Sciatic nerve (tissue), 2 donors: ENCODE results near the gene SPACDR. TPM values are rescaled to one million over a fixed set of nuclear protein-coding genes. Genes with fewer than 3 reads are reported as not detected.
"Not testable (repeated sequence)": the region's sequence is repeated elsewhere in the genome, so short reads cannot be mapped to it uniquely, and the experiment has no call there.

ENCODE experiments used
- ATAC-seq: fragments of 200-7000 bp; cut with Tn5 transposase; one replicate; pipeline ENCODE4 v1.9.1; 2020; ENCODE audit warnings: mild to moderate bottlenecking, moderate library complexity
- DNase-seq: peaks from one replicate; pipeline ENCODE4 v3.0.0-alpha.2; 2020; ENCODE audit warnings: low spot score
- intact Hi-C: fragments of 100-400 bp; cut with DNase I; formaldehyde crosslinking; loops from one replicate; pipeline ENCODE4 v1.14.2; 2022
- total RNA-seq: library from RNA; stranded (reverse); fragmentation: NEBNext Ultra II Directional; extraction: Animal tissue kit (Norgen Biotek cat#: 25700); gene quantifications from one replicate; pipeline ENCODE4 v1.2.1, GENCODE V29; 2021
- donor health status: DM: no; HTN: no; CAD: no.
- donor health status: DM: no; HTN: no; CAD: no.

Gene SPACDR, protein sequence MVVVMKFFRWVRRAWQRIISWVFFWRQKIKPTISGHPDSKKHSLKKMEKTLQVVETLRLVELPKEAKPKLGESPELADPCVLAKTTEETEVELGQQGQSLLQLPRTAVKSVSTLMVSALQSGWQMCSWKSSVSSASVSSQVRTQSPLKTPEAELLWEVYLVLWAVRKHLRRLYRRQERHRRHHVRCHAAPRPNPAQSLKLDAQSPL
- total RNA-seq: 3.6 TPM

GRCh38 chr7:100464210-100464660, at the start of gene SPACDR:
Gene SPACDR (minus strand): TSS chr7:100464260. CDS start chr7:100464025, 235 bp downstream.
- no peak for DNase-seq
- ATAC-seq: no peak
- intact Hi-C loops: no loop called here

DNA sequence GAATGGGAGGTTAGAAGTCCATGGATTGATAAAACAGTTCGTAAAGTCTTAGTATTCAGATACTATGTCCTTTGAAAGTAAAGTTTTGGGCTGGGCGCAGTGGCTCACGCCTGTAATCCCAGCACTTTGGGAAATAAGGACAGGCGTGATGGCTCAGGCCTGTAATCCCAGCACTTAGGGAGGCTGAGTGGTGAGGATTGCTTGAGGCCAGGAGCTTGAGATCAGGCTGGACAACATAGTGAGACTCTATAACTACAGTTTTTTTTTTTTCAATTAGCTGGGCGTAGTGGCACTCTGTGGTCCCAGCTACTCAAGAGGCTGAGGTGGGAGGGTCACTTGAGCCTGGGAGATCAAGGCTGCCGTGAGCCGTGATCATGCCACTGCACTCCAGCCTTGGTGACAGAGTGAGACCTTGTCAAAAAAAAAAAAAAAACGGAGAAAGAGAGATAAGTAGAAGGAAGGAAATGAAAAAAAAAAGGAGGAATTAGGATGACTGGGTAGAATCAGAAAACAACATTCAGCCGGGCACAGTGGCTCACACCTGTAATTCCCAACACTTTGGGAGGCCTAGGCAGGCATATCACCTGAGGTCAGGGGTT, 49.3 kb upstream of the SPACDR start:
- ATAC-seq (no peak), DNase-seq (no peak)
- intact Hi-C loops: no loop called here

DNA sequence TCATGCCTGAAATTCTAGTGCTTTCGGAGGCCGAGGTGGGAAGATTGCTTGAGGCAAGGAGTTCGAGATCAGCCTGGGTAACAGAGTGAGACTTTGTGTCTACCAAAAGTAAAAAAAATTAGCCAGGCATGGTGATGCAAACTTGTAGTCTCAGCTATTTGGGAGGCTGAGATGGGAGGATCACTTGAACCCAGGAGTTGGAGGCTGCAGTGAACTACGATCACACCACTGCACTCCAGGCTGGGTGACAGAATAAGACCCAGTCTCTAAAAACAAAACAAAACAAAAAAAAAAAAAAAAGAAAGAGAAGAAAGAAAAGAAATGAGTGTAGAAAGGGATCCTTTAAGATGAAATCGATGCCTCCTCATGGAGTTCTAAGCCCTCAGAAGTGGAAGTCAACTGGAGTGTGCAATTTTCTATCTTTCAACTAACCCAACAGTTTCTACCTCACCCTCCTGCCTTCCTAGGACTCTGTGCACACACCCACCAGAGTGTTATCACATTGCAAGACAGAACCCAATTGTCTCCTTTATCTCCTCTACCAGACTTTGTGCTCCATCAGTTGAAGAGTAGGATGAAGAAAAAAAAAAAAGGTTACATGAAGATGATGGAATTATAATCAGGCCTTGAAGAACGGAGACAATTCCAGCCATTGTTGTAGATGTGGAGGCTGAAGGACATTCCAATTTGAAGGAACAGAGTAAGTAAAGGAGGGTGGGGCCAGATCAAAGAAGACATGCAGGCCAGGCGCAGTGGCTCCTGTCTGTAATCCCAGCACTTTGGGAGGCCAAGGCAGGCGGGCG, 46.6 kb upstream of the SPACDR start:
- no peak for ATAC-seq
- intact Hi-C loops: no loop called here
- no peak for DNase-seq

GRCh38 chr7:100509231-100509630, 45.2 kb upstream of the SPACDR start:
- intact Hi-C loops: no loop called here
- DNase-seq (peak; percentile 82), ATAC-seq (peak; percentile 87)

DNA sequence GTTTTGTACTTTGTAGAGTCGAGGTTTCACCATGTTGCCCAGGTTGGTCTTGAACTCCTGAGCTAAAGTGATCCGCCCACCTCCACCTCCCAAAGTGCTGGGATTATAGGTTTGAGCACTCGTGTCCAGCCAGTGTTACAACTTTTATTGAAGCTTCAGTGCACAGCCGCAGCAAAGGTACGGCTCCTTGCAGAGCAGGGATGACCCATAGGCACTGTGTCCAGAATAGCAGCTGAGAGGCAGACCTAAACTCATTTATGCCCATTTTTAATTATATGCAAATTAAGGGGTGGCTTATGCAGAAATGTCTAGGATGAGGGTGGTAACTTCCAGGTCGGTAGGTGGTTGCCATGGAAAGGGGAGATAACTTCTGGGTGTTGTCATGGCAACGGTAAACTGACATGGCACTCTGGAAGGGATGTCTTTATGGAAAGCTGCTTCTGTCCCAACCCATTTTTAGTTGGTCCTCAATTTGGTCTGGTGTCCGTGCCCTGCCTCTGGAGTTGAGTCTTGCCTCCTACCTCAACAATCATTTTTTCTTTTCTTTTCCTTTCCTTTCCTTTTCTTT, 42.4 kb upstream of the SPACDR start:
- DNase-seq: no peak
- intact Hi-C loops: no loop called here
- ATAC-seq: no peak

- DNase-seq (no peak), ATAC-seq (no peak)
- intact Hi-C loops: no loop called here
Observed at GRCh38 chr7:100504887-100505611, 41.0 kb upstream of the SPACDR start.

DNA sequence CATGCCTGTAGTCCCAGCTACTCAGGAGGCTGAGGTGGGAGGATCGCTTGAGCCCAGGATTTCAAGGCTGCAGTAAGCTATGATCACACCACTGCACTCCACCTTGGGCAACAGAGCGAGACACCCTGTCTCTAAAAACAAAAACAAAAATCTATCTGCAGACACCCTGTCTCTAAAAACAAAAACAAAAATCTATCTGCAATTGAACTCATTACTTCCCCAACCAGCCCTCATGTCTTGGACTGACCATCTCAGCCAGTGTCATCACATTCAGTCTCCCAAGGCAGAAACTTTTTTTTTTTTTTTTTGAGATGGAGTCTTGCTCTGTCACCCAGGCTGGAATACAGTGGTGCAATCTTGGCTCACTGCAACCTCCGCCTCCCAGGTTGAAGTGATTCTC, 40.0 kb upstream of the SPACDR start:
- DNase-seq, intact Hi-C loops: not testable (repeated sequence)
- ATAC-seq: peak; percentile 31

- intact Hi-C loops, ATAC-seq, DNase-seq: not testable (repeated sequence)
Observed at GRCh38 chr7:100500743-100501142, 36.7 kb upstream of the SPACDR start.

GRCh38 chr7:100496509-100496908, 32.4 kb upstream of the SPACDR start:
- intact Hi-C loops: no loop called here
- DNase-seq: no peak
- no peak for ATAC-seq

DNA sequence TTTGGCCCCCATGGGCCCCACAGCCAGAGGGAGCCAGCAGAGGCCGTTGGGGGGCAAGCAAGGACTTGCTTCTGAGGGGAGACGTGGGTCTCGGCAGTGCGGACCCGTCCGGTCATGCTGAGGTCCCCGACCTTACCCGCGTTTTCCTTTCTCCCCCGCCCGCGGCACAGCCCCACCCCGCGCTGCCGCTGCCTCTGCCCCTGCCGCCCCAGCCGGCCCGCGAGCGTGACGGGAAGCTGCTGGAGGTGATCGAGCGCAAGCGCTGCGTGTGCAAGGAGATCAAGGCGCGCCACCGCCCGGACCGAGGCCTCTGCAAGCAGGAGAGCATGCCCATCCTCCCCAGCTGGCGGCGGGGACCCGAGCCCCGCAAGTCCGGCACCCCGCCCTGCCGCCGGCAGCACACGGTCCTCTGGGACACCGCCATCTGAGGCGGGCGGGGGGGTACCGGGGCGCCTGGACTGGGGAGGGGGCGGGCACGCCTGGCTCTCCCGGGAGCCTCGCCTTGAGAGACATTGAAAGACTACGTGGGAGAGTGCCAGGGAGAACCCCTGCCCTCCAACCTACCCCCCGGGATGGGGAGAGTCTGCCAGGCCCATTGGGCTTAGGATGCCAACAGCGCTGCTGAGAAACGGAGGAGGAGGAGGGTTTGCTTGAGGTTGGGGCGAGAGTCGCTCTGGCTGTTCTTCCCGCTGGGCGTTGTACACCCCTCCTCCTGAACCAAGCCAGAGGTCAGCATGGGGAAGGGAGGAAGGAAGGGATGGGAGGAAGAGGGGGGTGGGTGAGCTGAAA, 29.6 kb upstream of the SPACDR start:
- intact Hi-C loops: no loop called here
- ATAC-seq (peak; percentile 59), DNase-seq (no peak)

DNA sequence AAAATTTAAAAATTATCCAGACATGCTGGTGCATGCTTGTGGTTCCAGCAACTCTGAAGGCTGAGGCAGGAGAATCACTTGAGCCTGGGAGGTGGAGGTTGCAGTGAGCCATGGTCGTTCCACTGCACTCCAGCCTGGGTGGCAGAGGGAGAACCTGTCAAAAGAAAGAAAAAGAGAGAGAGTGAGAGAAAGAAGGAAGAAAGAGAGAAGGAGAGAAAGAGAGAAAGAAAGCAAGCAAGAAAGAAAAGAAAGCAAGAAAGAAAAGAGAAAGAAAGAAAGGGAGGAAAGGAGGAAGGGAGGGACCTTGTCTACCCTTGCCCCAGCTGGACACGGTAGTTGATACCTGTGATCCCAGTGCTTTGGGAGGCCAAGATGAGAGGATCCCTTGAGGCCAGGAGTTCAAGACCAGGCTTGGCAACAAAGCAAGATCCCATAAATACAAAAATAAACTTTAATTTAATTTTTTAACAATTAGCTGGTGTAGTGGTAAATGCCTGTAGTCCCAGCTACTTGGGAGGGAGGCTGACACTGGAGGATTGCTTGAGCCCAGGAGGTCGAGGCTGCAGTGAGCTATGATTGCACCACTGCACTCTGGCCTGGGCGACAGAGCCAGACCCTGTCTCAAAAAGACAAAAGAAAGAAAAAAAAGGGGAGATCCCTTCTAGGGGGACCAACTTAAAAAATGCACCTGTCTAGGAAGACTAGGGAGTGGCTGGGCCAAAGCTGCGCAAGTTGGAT, 28.8 kb upstream of the SPACDR start:
- ATAC-seq: no peak
- DNase-seq: no peak
- intact Hi-C loops: no loop called here

DNA sequence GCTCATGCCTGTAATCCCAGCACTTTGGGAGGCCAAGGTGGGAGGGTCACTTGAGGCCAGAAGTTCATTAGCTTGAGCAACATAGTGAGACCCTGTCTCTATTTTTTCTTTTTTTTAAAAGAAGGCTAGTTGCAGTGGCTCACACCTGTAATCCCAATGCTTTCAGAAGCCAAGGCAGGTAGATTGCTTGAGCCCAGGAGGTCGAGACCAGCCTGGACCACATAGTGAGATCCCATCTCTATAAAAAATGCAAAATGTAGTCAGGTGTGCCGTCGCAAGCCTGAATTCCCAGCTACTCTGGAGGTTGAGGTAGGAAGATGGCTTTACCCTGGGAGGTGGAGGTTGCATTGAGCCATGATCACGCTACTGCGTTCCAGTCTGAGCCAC, 27.1 kb upstream of the SPACDR start:
- no peak for DNase-seq
- no peak for ATAC-seq
- intact Hi-C loops: no loop called here

- ATAC-seq (no peak), DNase-seq (no peak)
- intact Hi-C loops: no loop called here
Observed at GRCh38 chr7:100490483-100491191, 26.6 kb upstream of the SPACDR start.

DNA sequence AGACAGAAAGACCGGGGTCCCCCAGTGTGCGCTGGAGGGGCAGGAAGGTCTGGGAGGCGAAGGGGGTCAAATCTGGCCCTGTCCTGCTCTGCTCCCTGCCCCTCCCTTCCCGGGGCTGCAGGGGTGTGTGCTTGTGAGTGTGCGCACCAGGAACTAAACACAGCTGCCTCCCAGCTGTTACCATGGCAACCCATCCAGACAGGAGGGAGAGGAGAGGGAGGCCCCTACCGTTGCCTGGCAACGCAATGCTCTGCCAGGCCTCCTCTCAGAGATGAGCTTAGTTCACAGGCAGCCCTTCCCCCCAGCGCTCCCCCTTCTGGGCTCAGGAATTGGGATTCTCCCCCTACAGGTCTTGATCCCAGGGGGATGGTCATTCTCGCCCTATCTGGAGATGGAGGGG, 25.8 kb upstream of the SPACDR start:
- ATAC-seq (peak; percentile 69), DNase-seq (no peak)
- intact Hi-C loops: no loop called here

DNA sequence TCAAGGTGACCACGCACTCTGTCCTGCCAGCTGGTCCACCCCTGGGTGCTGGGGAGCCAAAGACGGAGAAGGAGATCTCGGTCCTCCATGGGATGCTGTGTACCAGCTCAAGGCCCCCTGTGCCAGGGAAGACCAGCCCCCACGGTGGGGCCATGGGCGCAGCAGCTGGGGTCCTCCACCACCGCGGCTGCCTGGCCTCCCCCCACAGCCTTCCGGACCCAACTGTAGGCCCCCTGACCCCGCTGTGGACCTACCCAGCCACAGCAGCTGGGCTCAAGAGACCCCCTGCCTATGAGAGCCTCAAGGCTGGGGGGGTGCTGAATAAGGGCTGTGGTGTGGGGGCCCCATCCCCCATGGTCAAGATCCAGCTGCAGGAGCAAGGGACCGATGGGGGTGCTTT, 25.1 kb upstream of the SPACDR start:
- intact Hi-C loops: no loop called here
- DNase-seq (no peak), ATAC-seq (no peak)

DNA sequence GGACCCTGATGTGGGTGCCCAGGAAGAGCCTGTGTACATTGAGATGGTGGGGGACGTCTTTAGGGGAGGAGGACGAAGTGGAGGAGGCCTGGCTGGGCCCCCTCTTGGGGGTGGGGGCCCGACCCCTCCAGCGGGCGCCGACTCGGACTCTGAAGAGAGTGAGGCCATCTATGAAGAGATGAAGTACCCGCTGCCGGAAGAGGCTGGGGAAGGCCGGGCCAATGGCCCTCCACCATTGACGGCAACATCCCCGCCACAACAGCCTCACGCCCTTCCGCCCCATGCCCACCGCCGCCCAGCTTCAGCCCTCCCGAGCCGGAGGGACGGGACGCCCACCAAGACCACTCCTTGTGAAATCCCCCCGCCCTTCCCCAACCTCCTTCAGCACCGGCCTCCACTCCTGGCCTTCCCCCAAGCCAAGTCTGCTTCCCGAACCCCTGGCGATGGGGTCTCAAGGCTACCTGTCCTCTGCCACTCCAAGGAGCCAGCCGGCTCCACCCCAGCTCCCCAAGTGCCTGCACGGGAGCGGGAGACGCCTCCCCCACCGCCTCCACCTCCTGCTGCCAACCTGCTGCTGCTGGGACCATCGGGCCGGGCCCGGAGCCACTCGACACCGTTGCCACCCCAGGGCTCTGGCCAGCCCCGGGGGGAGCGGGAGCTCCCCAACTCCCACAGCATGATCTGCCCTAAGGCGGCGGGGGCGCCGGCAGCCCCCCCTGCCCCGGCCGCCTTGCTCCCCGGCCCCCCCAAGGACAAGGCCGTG, 24.5 kb upstream of the SPACDR start:
- intact Hi-C loops: no loop called here
- DNase-seq (no peak), ATAC-seq (no peak)
